HepG2 (cell line): Measurements from ENCODE around the gene FANCE. TPM values are rescaled to one million over a fixed set of nuclear protein-coding genes. Genes with fewer than 3 reads are reported as not detected.
A peak's percentile ranks its signal among the peaks of the same experiment; 100 is the strongest.

Source experiments
- DR1 ChIP-seq: sonication (generic); formaldehyde crosslinking; IDR thresholded peaks from 2 replicates; pipeline ENCODE4 v1.8.0; 2021; ENCODE audit warnings: mild to moderate bottlenecking, missing genetic modification reagents, inconsistent platforms
- GZF1 ChIP-seq: sonication (generic); formaldehyde crosslinking; IDR thresholded peaks from 2 replicates; pipeline ENCODE4 v1.5.1; 2020; ENCODE audit warnings: mild to moderate bottlenecking, missing genetic modification reagents
- MAZ ChIP-seq, 2 experiments: sonication (generic) in 1 of 2; formaldehyde crosslinking in 1 of 2; IDR thresholded peaks; 2 replicates each; pipeline versions ENCODE4 v1.5.0 to v1.6.1; 2012 to 2020; ENCODE audit warnings: low read depth in 2 of 2, mild to moderate bottlenecking in 2 of 2, borderline replicate concordance in 1 of 2, improper control_type of control experiment in 1 of 2, low read length in 1 of 2, missing genetic modification reagents in 1 of 2, moderate library complexity in 1 of 2
- NCOR1 ChIP-seq: fragments of 200-600 bp; sonication (generic); IDR thresholded peaks from 2 replicates; pipeline ENCODE4 v1.7.0; 2017; ENCODE audit warnings: antibody characterized with exemption, low read length, borderline replicate concordance
- NFE2 ChIP-seq: sonication (generic); formaldehyde crosslinking; IDR thresholded peaks from 2 replicates; pipeline ENCODE4 v1.4.0; 2020; ENCODE audit warnings: missing genetic modification reagents
- POLR2A ChIP-seq, 2 experiments: IDR thresholded peaks; 2 replicates each; pipeline ENCODE4 v1.6.1; 2011; ENCODE audit warnings: low read depth in 2 of 2, low read length in 2 of 2, mild to moderate bottlenecking in 1 of 2, moderate library complexity in 1 of 2; ENCODE audit not compliant: insufficient read depth in 1 of 2
- RELA ChIP-seq: sonication (generic); formaldehyde crosslinking; IDR thresholded peaks from 2 replicates; pipeline ENCODE4 v1.4.0; 2020; ENCODE audit warnings: missing genetic modification reagents
- SMC3 ChIP-seq: IDR thresholded peaks from 2 replicates; pipeline ENCODE4 v1.6.1; 2011; ENCODE audit warnings: low read length, improper control_type of control experiment
- ZNF296 ChIP-seq: sonication (generic); formaldehyde crosslinking; conservative IDR thresholded peaks from 2 replicates; pipeline ENCODE4 v1.5.0; 2020; ENCODE audit warnings: mild to moderate bottlenecking, missing genetic modification reagents
- ZNF350 ChIP-seq: sonication (generic); formaldehyde crosslinking; IDR thresholded peaks from 2 replicates; pipeline ENCODE4 v1.4.0; 2020; ENCODE audit warnings: mild to moderate bottlenecking, low read depth, missing genetic modification reagents, borderline replicate concordance
- ZNF432 ChIP-seq: sonication (generic); formaldehyde crosslinking; IDR thresholded peaks from 2 replicates; pipeline ENCODE4 v1.5.0; 2020; ENCODE audit warnings: missing genetic modification reagents, mild to moderate bottlenecking, borderline replicate concordance
- polyA plus RNA-seq, 8 experiments: library from polyadenylated mRNA; depleted of rRNA in 3 of 8; stranded (reverse) in 7 of 8; unstranded in 1 of 8; fragments of >200 nt; fragmentation: Illumina TruSeq in 4 of 8; extraction: Trizol in 4 of 8; gene quantifications; 2 replicates each; pipeline versions ENCODE4 v1.2.1 to v1.2.3, GENCODE V29; 2011 to 2016; ENCODE audit warnings: low read depth in 4 of 8, missing spikeins in 1 of 8, mixed read lengths in 1 of 8; ENCODE audit not compliant: insufficient read depth in 1 of 8
- total RNA-seq, 5 experiments: library from RNA; depleted of rRNA; stranded (reverse); fragments of >200 nt; fragmentation: Illumina TruSeq; extraction: Trizol; gene quantifications; 2 replicates each; pipeline ENCODE4 v1.2.3, GENCODE V29; 2016; ENCODE audit warnings: low read depth in 1 of 5
- TF ChIP-seq, protein P1 (sequence below): sonication (generic); formaldehyde crosslinking; conservative IDR thresholded peaks from 2 replicates; pipeline ENCODE4 v1.5.0; 2020; ENCODE audit warnings: missing genetic modification reagents
- TF ChIP-seq, protein P2 (sequence below): sonication (generic); formaldehyde crosslinking; IDR thresholded peaks from 2 replicates; pipeline ENCODE4 v1.4.0; 2020; ENCODE audit warnings: mild to moderate bottlenecking, missing genetic modification reagents
- TF ChIP-seq, protein P3 (sequence below): IDR thresholded peaks from 2 replicates; pipeline ENCODE4 v1.6.1; 2016; ENCODE audit warnings: missing genetic modification reagents, missing compliant biosample characterization
- TF ChIP-seq, protein P4 (sequence below): sonication (generic); formaldehyde crosslinking; IDR thresholded peaks from 2 replicates; pipeline ENCODE4 v1.5.1; 2020; ENCODE audit warnings: mild to moderate bottlenecking, missing genetic modification reagents

Gene FANCE
- total and polyA plus RNA-seq, 2 of the 13 experiments (the other 11 are each of a cell fraction or from before 2014, with no cell fraction given): 7.1 to 11.2 TPM

DNA sequence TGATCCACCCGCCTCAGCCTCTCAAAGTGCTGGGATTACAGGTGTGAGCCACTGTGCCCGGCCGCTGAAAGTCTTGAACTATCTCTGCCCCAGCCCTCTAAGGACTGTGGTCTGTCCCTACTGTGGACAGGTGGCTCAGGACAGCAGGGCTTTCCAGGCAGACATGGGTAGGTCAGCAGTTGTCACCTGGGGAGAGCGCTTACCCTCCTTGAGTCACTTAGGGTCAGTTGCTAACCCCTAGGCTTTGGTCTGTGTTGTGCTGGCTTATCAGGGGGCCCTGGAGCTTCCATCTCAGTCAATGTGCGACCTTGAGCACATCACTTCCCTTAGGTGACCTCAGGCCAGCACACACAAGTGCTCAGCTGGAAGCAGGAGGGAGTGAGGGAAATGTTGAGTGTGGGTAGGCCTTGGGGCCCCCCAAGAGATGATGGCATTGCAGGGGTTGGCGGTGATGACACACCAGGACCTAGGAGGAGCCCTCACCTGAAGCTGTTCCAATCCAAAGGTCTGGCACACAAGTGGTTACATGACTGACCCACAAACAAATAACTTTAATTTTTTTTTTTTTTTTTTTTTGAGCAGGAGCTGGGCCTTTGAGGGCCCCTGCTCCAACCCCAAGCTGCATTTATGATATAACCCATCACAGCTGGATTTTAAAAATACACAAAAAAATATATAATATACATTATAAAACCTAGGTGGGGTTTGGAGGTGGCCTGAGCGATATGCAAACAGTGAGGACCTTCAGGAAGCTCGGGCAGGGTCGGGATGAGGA is 21.1 kb downstream of the FANCE start (continued):
- TF ChIP-seq NFE2 (no peak), GZF1 (CRISPR knock-in tag) (peak; percentile 27; the same call in 1 of the 2 replicates), SMC3 (no peak), MAZ (IDR thresholded peaks at IDR 0.05; ENCODE audit: borderline replicate concordance, low read depth, low read length) (no peak), MAZ (CRISPR knock-in tag; IDR thresholded peaks at IDR 0.05; ENCODE audit: low read depth) (peak; percentile 32; the same call in 1 of the 2 replicates), ZNF350 (CRISPR knock-in tag) (no peak), ZNF296 (CRISPR knock-in tag) (no peak), POLR2A (IDR thresholded peaks at IDR 0.05; ENCODE audit: insufficient read depth in 1 of 2, low read depth in 2 of 2, low read length in 2 of 2) (peak in 1 of 2 experiments; percentile 39; a peak in 1 of 4 replicates), RELA (CRISPR knock-in tag) (no peak), DR1 (CRISPR knock-in tag) (no peak), ZNF432 (CRISPR knock-in tag) (no peak), NCOR1 (no peak)
- TF ChIP-seq, protein P1, sequence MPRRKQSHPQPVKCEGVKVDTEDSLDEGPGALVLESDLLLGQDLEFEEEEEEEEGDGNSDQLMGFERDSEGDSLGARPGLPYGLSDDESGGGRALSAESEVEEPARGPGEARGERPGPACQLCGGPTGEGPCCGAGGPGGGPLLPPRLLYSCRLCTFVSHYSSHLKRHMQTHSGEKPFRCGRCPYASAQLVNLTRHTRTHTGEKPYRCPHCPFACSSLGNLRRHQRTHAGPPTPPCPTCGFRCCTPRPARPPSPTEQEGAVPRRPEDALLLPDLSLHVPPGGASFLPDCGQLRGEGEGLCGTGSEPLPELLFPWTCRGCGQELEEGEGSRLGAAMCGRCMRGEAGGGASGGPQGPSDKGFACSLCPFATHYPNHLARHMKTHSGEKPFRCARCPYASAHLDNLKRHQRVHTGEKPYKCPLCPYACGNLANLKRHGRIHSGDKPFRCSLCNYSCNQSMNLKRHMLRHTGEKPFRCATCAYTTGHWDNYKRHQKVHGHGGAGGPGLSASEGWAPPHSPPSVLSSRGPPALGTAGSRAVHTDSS (CRISPR knock-in tag): no peak
- TF ChIP-seq, protein P2, sequence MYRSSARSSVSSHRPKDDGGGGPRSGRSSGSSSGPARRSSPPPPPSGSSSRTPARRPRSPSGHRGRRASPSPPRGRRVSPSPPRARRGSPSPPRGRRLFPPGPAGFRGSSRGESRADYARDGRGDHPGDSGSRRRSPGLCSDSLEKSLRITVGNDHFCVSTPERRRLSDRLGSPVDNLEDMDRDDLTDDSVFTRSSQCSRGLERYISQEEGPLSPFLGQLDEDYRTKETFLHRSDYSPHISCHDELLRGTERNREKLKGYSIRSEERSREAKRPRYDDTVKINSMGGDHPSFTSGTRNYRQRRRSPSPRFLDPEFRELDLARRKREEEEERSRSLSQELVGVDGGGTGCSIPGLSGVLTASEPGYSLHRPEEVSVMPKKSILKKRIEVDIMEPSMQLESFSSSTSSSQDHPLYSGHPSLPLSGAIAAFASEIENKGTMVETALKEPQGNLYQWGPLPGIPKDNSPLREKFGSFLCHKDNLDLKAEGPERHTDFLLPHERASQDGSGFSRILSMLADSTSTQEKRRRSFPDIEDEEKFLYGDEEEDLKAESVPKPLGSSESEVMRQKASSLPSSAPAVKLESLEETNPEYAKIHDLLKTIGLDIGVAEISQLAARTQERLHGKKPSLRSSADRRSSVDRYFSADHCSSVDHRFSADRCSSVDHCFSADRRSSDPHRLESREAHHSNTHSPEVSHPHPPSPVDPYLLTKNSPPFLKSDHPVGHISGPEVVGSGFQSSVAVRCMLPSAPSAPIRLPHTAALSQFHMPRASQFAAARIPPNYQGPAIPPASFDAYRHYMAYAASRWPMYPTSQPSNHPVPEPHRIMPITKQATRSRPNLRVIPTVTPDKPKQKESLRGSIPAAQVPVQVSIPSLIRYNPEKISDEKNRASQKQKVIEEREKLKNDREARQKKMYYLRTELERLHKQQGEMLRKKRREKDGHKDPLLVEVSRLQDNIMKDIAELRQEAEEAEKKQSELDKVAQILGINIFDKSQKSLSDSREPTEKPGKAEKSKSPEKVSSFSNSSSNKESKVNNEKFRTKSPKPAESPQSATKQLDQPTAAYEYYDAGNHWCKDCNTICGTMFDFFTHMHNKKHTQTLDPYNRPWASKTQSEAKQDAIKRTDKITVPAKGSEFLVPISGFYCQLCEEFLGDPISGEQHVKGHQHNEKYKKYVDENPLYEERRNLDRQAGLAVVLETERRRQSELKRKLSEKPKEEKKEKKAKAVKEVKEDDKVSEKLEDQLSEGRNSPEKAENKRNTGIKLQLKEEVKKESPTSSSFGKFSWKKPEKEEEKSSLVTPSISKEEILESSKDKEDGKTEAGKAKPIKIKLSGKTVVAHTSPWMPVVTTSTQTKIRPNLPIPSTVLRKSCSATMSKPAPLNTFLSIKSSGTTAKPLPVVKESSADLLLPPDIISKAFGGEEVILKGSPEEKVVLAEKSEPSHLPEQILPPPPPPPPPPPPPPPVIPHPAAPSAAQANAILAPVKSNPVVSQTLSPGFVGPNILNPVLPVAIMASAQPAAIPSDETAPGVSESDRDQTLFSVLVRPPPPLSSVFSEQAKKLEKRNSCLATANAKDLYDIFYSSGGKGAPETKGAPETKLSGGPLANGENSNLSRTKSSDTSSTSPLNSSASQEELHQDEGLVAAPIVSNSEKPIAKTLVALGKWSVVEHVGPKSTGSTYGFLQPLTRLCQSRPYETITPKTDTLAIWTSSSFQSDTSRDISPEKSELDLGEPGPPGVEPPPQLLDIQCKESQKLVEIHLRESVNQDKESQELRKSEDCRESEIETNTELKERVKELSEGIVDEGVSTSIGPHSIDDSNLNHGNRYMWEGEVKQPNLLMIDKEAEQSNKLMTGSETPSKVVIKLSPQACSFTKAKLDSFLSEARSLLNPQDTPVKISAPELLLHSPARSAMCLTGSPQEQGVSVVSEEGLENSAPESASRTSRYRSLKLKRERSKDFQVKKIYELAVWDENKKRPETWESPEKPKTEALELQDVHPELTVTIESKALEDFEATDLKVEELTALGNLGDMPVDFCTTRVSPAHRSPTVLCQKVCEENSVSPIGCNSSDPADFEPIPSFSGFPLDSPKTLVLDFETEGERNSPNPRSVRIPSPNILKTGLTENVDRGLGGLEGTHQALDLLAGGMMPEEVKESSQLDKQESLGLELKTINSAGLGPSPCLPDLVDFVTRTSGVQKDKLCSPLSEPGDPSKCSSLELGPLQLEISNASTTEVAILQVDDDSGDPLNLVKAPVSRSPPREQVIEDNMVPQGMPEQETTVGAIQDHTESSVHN (CRISPR knock-in tag): no peak
- TF ChIP-seq, protein P3, sequence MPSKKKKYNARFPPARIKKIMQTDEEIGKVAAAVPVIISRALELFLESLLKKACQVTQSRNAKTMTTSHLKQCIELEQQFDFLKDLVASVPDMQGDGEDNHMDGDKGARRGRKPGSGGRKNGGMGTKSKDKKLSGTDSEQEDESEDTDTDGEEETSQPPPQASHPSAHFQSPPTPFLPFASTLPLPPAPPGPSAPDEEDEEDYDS (CRISPR knock-in tag): no peak
- TF ChIP-seq, protein P4, sequence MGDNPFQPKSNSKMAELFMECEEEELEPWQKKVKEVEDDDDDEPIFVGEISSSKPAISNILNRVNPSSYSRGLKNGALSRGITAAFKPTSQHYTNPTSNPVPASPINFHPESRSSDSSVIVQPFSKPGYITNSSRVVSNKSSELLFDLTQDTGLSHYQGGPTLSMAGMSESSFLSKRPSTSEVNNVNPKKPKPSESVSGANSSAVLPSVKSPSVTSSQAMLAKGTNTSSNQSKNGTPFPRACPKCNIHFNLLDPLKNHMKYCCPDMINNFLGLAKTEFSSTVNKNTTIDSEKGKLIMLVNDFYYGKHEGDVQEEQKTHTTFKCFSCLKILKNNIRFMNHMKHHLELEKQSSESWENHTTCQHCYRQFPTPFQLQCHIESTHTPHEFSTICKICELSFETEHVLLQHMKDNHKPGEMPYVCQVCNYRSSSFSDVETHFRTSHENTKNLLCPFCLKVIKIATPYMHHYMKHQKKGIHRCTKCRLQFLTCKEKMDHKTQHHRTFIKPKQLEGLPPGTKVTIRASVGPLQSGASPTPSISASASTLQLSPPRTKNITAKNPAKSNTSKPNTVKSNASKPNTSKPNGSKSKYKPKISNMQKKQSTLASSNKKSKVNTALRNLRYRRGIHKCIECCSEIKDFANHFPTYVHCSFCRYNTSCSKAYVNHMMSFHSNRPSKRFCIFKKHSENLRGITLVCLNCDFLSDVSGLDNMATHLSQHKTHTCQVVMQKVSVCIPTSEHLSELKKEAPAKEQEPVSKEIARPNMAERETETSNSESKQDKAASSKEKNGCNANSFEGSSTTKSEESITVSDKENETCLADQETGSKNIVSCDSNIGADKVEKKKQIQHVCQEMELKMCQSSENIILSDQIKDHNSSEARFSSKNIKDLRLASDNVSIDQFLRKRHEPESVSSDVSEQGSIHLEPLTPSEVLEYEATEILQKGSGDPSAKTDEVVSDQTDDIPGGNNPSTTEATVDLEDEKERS: 0 out of 2 replicates have a peak, but pooled peaks have one; percentile 13
